ENCODE data around the gene SKIC3. TPM values are rescaled to one million over a fixed set of nuclear protein-coding genes. Genes with fewer than 3 reads are reported as not detected.

SKIC3 gene
- total and polyA plus RNA-seq, 2 donors (not counting 1 experiment from before 2014, with no cell fraction given): 24.9 to 75.4 TPM

GRCh38 chr5:95600557-95600956, 45.8 kb upstream of the SKIC3 start:
- POLR2A ChIA-PET: no interaction called here
- DNase-seq (no peak), ATAC-seq (ENCODE audit: low read depth) (no peak)
- H3K27me3 ChIP-seq (replicated peaks in 1 of 4; ENCODE audit: control extremely low read depth in 1 of 4, control insufficient read depth in 3 of 4, insufficient read depth in 4 of 4, low read length in 3 of 4): no peaks in the 10 kb centered on the region
- H3K9me3 Mint-ChIP-seq (ENCODE audit: insufficient read depth): no peaks in the 10 kb centered on the region
- H3K36me3 ChIP-seq (replicated peaks in 1 of 2; ENCODE audit: control extremely low read depth in 1 of 2, control insufficient read depth in 1 of 2, extremely low read depth in 1 of 2, insufficient read depth in 2 of 2, low read length in 1 of 2): peaks cover 0 to 3% of the 10 kb centered on the region in 2 experiments
- no peaks in the 10 kb centered on the region for H3K9me3 ChIP-seq (ENCODE audit: control extremely low read depth in 1 of 3, control insufficient read depth in 2 of 3, insufficient read depth in 1 of 3, low read length in 2 of 3)
- H3K4me1 Mint-ChIP-seq: no peaks in the 10 kb centered on the region
- intact Hi-C loops (cut with micrococcal nuclease): no loop called here
- H3K27me3 Mint-ChIP-seq: no peaks in the 10 kb centered on the region
- H3K79me2 ChIP-seq (ENCODE audit: control insufficient read depth, insufficient read depth, low read length): no peaks in the 10 kb centered on the region
- H2AFZ ChIP-seq (ENCODE audit: insufficient read depth, low read depth, low read length, poor library complexity, severe bottlenecking): no peak overlapping the region
- no peak overlapping the region for H3K4me3 ChIP-seq (ENCODE audit: control extremely low read depth in 1 of 5, extremely low read depth in 1 of 5, insufficient read depth in 1 of 5, low read depth in 2 of 5, low read length in 4 of 5)
- no peak overlapping the region for H3K27ac Mint-ChIP-seq
- TF ChIP-seq EZH2 (IDR thresholded peaks at IDR 0.05; ENCODE audit: borderline replicate concordance, insufficient read depth, low read depth, low read length, poor library complexity, severe bottlenecking): no peak
- TF ChIP-seq CTCF (IDR thresholded peaks at IDR 0.05): no peak
- no peaks in the 10 kb centered on the region for H4K20me1 ChIP-seq (ENCODE audit: control insufficient read depth, insufficient read depth, low read length, poor library complexity, severe bottlenecking)
- H3K27ac ChIP-seq (ENCODE audit: low read length in 2 of 2): no peak overlapping the region
- H3K9ac ChIP-seq (ENCODE audit: low read length): no peak overlapping the region
- CTCF ChIA-PET: no interaction called here
- H3K4me1 ChIP-seq (ENCODE audit: control insufficient read depth in 2 of 2, insufficient read depth in 2 of 2, low read length in 2 of 2): no peaks in the 10 kb centered on the region
- no peak overlapping the region for H3K4me2 ChIP-seq (replicated peaks; ENCODE audit: low read depth, low read length, poor library complexity, severe bottlenecking)
- WGBS (ENCODE audit: insufficient coverage): no CpG with 5 or more reads among the region's 1 CpG
- H3K4me3 Mint-ChIP-seq: no peak overlapping the region

- WGBS (ENCODE audit: insufficient coverage): no CpG with 5 or more reads among the region's 1 CpG
- Histone ChIP-seq H4K20me1 (ENCODE audit: control insufficient read depth, insufficient read depth, low read length, poor library complexity, severe bottlenecking) (no peaks in the 10 kb centered on the region), H3K4me3 (ENCODE audit: control extremely low read depth in 1 of 5, extremely low read depth in 1 of 5, insufficient read depth in 1 of 5, low read depth in 2 of 5, low read length in 4 of 5) (no peak overlapping the region), H2AFZ (ENCODE audit: insufficient read depth, low read depth, low read length, poor library complexity, severe bottlenecking) (no peak overlapping the region), H3K9ac (ENCODE audit: low read length) (no peak overlapping the region), H3K27me3 (replicated peaks in 1 of 4; ENCODE audit: control extremely low read depth in 1 of 4, control insufficient read depth in 3 of 4, insufficient read depth in 4 of 4, low read length in 3 of 4) (no peaks in the 10 kb centered on the region), H3K4me1 (ENCODE audit: control insufficient read depth in 2 of 2, insufficient read depth in 2 of 2, low read length in 2 of 2) (no peaks in the 10 kb centered on the region), H3K79me2 (ENCODE audit: control insufficient read depth, insufficient read depth, low read length) (no peaks in the 10 kb centered on the region), H3K4me2 (replicated peaks; ENCODE audit: low read depth, low read length, poor library complexity, severe bottlenecking) (no peak overlapping the region), H3K36me3 (replicated peaks in 1 of 2; ENCODE audit: control extremely low read depth in 1 of 2, control insufficient read depth in 1 of 2, extremely low read depth in 1 of 2, insufficient read depth in 2 of 2, low read length in 1 of 2) (peaks cover 0 to 3% of the 10 kb centered on the region in 2 experiments), H3K9me3 (ENCODE audit: control extremely low read depth in 1 of 3, control insufficient read depth in 2 of 3, insufficient read depth in 1 of 3, low read length in 2 of 3) (no peaks in the 10 kb centered on the region), H3K27ac (ENCODE audit: low read length in 2 of 2) (no peak overlapping the region)
- ChIA-PET POLR2A (no interaction called here), CTCF (no interaction called here)
- intact Hi-C loops (cut with micrococcal nuclease): no loop called here
- Mint-ChIP-seq H3K27me3 (no peaks in the 10 kb centered on the region), H3K4me1 (no peaks in the 10 kb centered on the region), H3K4me3 (no peak overlapping the region), H3K27ac (no peak overlapping the region), H3K9me3 (ENCODE audit: insufficient read depth) (no peaks in the 10 kb centered on the region)
- no peak for DNase-seq
- ATAC-seq (ENCODE audit: low read depth): no peak
- no peak for TF ChIP-seq EZH2 (IDR thresholded peaks at IDR 0.05; ENCODE audit: borderline replicate concordance, insufficient read depth, low read depth, low read length, poor library complexity, severe bottlenecking)
- no peak for TF ChIP-seq CTCF (IDR thresholded peaks at IDR 0.05)
These were observed 44.5 kb upstream of the SKIC3 start for GRCh38 chr5:95599252-95599651.
